ENCODE data around the gene PRTN3.
"Not testable (repeated sequence)": the region's sequence is repeated elsewhere in the genome, so short reads cannot be mapped to it uniquely, and the experiment has no call there.

PRTN3 gene

DNA sequence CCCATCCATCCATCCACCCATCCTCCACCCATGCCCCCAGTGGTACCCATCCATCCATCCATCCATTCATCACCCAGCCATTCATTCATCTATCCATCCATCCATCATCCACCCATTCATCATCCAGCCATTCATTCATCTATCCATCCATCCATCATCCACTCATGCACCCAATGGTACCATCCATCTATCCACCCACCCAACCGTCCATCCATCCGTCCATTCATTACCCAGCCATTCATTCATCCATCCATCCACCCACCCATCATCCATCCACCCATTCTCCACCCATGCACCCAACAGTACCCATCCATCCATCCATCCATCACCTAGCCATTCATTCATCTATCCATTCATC, 24.3 kb upstream of the PRTN3 start:
- no peak for DNase-seq

DNA sequence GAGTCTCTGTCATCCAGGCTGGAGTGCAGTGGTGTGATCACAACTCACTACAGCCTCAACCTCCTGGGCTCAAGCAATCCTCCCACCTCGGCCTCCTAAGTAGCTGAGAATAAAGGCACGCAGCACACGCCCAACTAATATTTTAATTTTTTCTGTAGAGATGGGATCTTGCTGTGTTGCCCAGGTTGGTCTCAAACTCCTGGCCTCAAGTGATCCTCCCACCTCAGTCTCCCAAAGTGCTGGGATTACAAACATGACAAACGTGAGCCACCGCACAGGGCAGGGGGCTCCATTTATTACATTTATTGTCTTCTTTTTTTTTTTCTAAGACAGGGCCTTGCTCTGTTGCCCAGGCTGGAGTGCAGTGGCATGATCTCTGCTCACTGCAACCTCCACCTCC, 20.6 kb upstream of the PRTN3 start:
- not testable (repeated sequence) for DNase-seq

DNA sequence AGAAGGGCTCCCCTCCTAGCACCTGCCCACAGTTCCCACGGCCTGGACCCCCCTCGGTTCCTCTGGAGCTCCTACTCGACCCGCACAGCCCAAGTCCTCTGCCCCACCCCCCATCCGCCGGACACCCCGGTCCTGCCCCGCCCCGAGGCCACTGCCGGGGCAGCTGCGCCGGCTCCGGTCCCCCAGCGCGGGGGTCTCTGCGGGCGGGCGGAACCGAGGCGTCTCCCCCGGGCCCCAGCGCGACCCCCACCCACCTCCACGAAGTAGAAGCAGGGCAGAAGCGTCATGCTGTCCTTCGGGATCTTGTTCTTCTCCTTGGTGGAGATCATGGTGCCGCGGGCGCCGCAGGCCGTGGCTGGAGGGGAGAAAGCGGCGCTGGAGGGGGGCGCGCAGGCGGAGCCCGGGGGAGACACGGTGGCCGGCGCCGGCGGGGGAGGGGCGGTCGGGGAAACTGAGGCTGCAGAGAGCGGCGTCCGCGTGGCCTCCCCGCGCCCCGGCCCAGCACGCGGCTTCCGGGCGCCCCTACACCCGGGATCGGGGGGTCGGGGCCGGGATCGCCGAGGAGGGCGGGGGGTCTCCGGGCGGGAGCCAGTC, 19.5 kb upstream of the PRTN3 start:
- no peak for DNase-seq

DNA sequence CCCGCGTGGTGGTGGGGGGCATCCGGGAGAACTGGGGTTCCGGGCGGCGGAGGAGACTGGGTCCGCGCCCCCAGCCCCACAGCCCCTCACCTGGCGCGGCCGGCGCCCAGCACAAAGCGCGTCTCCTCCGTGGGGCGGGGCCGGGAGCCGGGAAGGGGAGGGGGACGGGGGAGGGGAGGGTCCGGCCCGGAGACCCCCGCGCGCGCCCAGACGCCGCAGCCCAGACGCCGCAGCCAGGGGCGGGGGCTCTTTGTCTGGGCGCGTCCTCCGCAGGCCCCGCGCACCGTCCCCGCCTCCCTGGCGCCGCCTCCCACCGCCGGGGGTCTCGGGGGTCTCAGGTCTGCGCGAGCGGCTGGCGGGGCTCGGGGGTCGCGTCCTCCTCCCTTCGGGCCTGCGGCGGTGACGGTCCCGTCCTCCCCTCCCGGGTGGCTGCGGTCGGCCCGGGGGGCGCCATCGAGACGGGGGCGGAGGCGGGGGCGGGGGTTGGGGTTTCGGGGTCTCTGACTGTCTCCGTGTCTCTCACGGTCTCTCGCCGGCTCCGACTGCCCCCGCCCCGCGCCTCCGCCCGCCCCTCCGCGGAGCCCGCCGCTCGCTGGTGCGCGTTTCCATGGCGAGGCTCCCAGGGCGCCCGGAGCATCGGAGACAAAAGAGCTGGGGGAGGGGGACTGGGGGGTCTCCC, 18.8 kb upstream of the PRTN3 start, which contains the start of gene PLPPR3:
Gene PLPPR3 (minus strand): TSS at position 131 of the 679 bp plus-strand sequence. CDS start 396 bp downstream, outside the sequence.
- DNase-seq = no peak

DNA sequence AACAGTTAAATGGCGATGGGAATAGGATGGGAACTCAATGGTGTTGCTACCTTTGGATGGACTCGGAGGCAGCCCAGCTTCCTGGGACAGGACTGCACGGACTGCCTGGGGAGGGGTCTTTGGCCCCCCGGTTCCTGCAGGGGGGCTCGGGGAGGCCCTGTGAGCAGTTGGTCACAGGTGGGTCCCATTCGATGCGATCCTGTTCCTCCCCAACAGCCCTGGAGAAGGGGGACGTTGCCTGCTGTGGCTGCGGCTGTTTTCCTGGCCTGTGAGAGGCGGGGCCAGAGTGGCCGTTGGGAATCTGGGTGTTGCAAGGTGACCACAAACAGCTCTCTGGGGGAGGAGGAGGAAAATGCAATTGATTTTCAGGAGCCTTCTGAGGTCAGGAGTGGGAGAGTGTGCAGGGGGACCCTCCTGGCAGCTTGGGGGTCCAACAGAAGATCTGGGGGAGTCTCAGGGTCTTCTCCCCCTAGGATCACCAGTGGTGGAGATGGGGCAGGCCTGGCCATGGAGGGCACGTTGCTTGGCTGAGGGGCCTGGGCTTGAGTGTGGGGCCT, 17.2 kb upstream of the PRTN3 start:
- DNase-seq = no peak

DNA sequence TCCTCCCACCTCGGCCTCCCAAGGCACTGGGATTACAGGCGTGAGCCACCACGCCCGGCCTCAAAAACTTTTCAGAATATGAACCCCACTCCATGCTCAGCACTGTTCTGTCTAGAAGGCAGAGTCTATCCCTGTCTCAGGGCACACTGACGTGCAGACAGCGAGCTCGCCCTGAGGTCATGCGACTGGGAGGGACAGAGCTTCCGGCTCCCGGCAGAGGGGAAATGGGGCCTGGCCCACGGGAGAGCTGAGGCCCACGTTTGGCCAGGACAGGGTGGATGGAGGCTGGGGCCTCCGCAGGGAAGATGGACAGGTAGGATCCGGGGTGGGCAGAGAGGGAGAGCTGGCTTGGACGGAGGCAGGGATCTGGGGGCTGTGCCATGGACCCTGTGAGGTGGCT, 15.9 kb upstream of the PRTN3 start:
- no peak for DNase-seq

DNA sequence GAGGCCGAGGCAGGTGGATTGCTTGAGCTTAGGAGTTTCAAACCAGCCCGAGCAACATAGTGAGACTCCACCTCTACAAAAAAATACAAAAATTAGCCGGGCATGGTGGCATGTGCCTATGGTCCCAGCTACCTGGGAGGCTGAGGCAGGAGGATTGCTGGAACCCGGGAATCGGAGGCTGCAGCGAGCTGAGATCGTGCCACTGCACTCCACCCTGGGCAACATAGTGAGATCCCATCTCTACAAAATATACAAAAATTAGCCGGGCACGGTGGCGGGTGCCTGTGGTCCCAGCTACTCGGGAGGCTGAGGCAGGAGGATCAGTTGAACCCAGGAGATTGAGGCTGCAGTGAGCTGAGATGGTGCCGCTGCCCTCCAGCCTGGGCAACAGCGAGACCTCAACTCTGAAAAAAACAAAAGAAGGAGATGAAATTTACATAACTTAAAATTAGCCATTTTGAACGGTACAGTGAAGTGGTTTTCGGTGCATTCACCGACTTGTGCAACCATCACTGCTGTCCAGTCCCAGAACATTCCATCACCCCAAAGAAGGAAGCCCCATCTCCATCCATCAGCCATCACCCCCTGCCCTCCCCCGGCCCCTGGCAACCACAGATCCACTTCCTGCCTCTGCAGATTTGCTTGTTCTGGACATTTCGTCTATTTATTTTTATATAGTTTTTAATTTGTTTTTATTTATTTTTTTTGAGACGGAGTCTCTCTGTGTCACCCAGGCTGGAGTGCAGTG, 14.7 kb upstream of the PRTN3 start:
- no peak for DNase-seq

DNA sequence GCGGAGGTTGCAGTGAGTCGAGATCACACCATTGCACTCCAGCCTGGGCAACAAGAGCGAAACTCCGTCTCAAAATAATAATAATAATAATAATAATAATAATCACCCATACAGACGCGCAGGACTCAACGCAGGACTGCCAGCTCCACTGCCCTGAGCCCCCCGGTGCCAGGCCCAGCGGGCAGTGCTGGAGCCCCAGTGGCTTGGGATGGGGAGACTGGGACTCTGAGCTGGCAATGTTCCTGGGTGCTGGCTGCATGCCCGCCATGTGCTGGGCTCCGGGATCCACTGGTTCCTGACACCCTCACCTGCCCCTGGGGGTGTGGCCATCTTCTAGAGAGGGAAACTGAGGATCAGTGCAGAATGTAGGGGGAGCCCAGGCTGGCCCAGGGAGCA, 13.5 kb upstream of the PRTN3 start:
- DNase-seq = no peak

DNA sequence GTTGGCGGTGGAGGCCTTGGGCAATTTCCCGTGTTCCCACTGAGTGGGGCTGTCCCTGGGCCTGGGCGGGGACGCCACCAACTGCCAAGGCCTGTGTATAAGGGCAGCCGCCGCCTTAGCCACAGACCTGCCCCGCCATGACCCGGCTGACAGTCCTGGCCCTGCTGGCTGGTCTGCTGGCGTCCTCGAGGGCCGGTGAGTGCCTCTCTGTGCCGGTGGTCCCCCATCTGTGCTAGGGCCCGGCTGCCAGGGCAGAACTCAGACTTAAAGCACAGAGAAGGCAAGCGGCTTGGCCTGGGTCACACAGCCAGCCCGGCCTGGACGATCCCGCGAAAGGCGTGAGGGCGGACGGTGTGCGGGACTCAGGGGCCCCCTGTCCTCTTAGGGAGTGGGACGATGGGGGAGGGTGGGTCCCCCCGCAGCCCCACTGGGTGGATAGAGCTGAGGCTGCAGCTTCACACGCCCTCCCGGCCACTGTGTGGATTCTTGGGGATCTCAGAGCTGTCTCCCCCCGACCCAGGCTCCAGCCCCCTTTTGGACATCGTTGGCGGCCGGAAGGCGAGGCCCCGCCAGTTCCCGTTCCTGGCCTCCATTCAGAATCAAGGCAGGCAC, 13.0 kb upstream of the PRTN3 start, which contains the start of gene AZU1:
Gene AZU1 (plus strand): TSS at position 128 of the 612 bp plus-strand sequence. CDS start 10 bp downstream, at position 138.
- DNase-seq = no peak

DNA sequence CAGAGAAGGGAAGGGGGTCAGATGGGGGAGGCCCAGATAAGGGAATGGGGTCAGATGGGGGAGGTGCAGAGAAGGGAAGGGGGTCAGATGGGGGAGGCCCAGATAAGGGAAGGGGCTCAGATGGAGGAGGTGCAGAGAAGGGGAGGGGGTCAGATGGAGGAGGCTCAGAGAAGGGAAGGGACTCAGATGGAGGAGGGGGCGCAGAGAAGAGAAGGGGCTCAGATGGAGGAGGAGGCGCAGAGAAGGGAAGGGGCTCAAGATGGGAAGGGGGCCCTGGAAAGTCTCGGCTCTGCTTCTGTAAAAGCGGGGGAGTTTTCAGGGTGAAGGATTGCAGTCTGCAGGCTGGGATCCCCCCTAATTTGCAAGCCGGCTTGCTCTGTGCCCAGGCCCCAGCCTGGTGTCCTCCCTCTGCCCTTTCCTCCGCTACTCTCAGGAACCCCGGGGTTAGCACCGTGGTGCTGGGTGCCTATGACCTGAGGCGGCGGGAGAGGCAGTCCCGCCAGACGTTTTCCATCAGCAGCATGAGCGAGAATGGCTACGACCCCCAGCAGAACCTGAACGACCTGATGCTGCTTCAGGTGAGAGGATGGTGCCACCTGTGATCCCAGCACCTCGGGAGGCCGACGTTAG, 11.6 kb upstream of the PRTN3 start:
- DNase-seq = no peak

DNA sequence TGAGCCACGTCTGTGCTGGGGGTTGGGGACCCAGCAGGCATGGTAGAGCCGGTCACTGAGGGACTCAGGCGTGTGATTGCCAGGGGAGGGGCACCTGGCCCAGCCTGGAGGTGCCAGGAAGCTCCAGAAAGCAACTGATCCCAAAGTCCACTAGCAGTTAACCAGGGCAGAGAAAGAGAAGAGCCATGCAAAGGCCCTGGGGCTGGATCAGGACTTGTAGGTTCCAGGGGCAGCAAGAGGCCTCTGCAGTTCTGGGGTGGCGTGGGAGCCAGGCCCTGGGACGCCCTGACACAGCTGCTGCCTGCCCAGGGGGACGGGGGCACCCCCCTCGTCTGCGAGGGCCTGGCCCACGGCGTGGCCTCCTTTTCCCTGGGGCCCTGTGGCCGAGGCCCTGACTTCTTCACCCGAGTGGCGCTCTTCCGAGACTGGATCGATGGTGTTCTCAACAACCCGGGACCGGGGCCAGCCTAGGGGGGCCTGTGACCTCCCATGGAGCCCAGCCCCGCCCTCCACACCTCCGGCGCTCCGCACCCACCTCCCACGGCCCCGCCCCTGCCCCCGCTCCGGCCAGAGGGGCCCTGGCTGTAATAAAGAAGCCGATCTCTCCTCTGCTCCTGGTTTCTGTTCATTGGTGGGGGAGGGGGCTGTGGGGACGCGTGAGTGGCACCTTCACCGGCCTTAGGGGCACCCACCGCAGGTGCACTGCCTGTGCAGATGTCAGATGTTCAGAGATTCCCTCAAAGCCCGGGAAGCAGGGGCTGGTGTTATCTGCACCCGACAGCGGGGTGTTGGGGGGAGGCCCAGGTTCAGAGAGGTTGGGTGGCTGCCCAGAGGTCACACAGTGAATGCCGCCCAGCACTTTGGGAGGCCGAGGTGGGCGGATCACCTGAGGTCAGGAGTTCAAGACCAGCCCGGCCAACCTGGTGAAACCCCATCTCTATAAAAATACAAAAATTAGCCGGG, 9.1 kb upstream of the PRTN3 start:
- no peak for DNase-seq

DNA sequence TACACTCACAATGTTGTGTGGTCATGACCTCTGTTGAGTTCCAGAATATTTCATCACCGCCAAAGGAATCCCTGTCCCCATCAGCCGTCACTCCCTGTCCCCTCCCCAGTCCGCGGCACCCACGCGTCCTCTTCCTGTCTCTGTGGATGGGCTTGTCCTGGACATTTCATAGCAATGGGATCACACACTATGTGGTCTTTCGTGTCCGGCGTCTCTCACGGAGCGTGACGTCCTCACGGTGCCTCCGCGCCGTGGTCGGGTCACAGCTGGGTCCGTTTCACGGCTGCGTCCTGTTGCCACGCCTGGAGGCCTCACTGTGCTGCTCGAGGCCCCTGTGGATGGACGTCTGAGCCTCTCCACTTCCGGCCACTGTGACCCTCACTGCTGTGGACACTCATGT, 6.6 kb upstream of the PRTN3 start:
- DNase-seq = no peak

DNA sequence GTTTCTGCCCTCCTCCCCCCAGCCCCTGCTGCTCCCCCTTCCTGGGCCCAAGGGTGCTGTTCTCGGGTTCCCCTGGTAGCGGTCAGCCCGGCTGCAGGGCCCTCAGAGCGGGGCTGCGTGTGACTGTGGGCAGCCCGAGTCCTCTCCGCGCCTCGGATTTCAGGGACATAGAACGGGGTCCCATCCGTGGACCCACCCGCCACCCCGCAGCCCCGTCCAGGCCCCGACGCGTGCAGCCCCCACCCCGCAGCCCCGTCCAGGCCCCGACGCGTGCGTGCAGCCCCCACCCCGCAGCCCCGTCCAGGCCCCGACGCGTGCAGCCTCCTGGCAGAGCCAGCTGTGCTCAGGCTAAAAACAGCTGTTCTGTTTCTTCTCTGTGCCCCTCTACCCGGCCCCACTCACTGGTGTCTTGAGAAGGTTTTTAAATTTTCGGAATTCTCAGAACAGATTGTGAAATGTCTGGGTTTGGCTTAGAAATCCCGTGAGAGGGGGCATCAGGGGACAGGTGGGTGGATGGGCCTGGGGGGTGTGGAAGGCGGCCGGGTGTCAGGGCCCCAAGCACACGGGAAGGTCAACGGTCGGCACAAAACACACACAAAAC, 5.5 kb upstream of the PRTN3 start:
- no peak for DNase-seq

DNA sequence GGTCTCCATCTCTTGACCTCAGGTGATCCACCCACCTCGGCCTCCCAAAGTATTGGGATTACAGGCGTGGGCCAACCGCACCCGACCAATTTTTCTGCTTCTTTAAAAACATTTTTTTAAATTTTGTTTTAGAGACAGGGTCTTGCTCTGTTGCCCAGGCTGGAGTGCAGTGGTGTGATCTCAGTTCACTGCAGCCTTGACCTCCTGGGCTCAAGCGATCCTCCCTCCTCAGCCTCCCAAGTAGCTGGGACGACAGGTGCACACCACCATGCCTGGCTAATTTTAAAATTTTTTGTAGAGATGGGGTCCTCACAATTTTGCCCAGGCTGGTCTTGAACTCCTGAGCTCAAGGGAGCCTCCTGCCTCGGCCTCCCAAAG, 2.0 kb downstream of the PRTN3 start:
- DNase-seq = not testable (repeated sequence)

DNA sequence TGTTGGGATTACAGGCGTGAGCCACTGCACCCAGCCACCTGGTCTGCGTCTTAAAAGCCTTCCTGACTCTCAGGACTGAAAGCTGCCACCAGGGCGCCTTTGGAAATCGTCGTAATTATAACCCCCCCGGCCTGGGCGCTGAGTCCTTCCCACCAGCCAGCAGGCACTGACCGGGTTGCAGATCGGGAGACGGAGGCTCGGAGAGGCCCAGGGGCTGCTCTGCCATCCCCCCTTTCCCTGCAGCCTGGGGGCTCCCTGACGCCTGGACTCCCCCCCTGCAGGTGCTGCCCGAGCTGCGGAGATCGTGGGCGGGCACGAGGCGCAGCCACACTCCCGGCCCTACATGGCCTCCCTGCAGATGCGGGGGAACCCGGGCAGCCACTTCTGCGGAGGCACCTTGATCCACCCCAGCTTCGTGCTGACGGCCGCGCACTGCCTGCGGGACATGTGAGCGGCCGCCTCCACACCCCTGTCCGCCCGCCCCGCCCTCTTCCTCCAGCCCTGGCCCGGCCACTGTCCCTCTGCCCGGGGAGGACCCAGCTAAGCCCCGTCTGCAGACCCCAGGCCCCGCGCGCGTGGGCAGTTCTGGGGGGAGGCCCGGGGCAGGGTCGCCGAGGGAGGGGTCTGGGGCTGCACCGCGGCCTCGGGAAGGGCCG, 2.5 kb downstream of the PRTN3 start:
- no peak for DNase-seq

DNA sequence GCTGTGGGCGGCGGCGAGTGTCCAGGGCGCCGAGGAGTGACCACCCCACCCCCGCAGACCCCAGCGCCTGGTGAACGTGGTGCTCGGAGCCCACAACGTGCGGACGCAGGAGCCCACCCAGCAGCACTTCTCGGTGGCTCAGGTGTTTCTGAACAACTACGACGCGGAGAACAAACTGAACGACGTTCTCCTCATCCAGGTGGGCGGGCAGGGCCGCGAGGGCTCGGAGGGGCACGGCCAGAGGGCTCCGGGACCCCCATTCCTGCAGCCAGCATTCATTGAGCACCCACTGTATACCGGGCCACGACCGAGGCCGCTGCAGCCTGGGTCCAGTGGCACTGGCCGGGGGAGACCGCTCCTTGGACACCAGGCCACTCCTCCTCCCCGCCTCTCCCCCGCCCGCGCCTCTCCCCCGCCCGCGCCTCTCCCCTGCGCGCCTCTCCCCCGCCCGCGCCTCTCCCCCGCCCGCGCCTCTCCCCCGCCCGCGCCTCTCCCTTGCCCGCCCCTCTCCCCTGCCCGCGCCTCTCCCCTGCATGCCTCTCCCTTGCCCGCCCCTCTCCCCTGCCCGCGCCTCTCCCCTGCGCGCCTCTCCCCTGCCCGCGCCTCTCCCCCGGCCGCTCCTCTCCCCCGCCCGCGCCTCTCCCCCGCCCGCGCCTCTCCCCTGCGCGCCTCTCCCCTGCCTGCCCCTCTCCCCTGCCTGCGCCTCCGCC, 3.2 kb downstream of the PRTN3 start:
- no peak for DNase-seq

DNA sequence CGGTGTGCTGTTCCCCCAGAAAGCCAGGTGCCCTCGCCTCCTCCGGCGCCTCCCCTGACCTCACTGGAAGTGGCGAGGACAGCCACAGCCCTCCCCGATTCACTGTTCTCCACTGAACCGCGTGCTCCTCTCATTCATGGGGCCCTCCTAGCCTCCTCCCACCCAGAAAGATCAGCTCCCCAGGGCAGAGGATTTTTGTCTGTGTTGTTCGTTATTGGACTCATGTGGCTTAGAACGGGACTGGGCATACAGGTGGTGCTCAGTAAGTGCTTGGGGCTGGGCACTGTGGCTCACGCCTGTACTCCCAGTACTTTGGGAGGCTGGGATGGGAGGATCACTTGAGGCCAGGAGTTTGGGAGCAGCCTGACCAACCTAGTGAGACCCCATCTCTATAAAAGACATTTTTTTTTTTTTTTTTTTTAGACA, 3.8 kb downstream of the PRTN3 start:
- DNase-seq = no peak

DNA sequence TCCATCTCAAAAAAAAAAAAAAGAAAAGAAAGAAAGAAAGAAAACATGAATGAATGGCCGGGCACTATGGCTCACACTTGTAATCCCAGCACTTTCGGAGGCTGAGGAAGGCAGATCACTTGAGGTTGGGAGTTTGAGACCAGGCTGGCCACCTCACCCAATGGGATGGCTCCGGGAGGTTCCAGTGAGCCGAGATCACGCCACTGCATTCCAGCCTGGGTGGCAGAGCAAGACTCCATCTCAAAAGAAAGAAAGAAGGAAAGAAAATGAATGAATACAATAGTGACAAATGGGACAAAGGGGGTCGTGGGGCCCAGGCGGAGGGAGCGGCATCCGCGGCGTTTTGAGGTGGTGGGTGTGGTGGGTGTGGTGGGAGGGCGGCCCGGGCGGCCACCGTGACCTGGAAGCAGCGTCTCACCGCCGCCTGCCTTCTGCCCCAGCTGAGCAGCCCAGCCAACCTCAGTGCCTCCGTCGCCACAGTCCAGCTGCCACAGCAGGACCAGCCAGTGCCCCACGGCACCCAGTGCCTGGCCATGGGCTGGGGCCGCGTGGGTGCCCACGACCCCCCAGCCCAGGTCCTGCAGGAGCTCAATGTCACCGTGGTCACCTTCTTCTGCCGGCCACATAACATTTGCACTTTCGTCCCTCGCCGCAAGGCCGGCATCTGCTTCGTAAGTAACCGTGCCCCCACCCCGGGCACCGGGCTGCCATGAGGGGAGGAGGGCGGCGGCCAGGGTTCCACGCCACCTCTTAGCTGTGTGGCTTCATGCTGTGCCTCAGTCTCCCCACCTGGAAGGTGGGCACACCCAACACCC, 5.1 kb downstream of the PRTN3 start:
- no peak for DNase-seq

DNA sequence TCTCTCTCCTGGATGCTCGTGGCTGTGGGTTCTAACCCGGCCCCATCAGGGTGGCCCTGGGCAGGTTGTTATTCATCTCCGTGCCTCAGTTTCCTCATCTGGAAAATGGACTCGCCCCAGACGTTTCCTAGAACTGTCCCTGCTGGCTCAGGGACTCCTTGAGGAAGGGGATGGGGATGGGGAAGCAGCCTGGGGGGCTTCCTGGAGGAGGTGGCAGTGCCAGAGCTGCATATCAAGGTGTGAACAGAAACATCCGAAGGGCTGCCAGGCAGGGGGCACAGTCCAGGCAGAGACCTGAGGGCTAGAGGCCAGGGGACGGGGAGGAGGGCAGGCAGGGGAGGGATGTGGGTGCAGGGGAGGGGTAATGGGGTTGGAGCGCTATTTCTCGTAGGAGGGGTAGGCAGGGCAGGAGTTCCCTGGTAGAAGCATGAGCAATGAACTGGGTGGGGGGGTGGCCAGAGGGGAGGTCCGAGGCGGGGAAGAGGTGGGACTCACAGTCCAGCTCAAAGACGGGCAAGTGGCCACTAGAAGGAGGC, 7.7 kb downstream of the PRTN3 start:
- no peak for DNase-seq
